Gastroesophageal sphincter (tissue), 4 donors: Measurements from ENCODE around the gene C2CD2. TPM values are rescaled to one million over a fixed set of nuclear protein-coding genes. Genes with fewer than 3 reads are reported as not detected.
"Not testable (repeated sequence)": the region's sequence is repeated elsewhere in the genome, so short reads cannot be mapped to it uniquely, and the experiment has no call there.

Source experiments
- ATAC-seq: fragments of 150-250 bp; one replicate; pipeline ENCODE4 v1.9.1; 2016; ENCODE audit warnings: mild to moderate bottlenecking, moderate library complexity
- H3K27ac ChIP-seq, 4 donors: fragments of 200-600 bp; sonication (generic) in 3 of 4; 1 replicate in 3 of 4; 2 replicates in 1 of 4; pipeline ENCODE4 v1.5.1; 2016 to 2019
- H3K27me3 ChIP-seq: fragments of 200-600 bp; sonication (generic); one replicate; pipeline ENCODE4 v1.5.1; 2019
- H3K36me3 ChIP-seq, 2 donors: fragments of 200-600 bp; sonication (generic); one replicate each; pipeline ENCODE4 v1.5.1; 2019; ENCODE audit warnings: control low read depth in 1 of 2
- H3K4me1 ChIP-seq, 3 donors: fragments of 200-600 bp; sonication (generic); 1 replicate in 2 of 3; 2 replicates in 1 of 3; pipeline ENCODE4 v1.5.1; 2016 to 2019; ENCODE audit warnings: control low read depth in 2 of 3
- H3K4me3 ChIP-seq, 2 donors: fragments of 200-600 bp; sonication (generic); one replicate each; pipeline ENCODE4 v1.5.1; 2019; ENCODE audit warnings: mild to moderate bottlenecking in 1 of 2, moderate library complexity in 1 of 2
- H3K9me3 ChIP-seq, 3 donors: fragments of 200-600 bp; sonication (generic); one replicate each; pipeline ENCODE4 v1.5.1; 2017 to 2019; ENCODE audit warnings: control low read depth in 2 of 3
- EP300 ChIP-seq: sonication (generic); formaldehyde crosslinking; IDR thresholded peaks from one replicate; pipeline ENCODE4 v1.6.1; 2017; ENCODE audit warnings: antibody characterized with exemption, mild to moderate bottlenecking
- POLR2A ChIP-seq, 2 donors: fragments of 450-650 bp; IDR thresholded peaks; one replicate each; pipeline ENCODE4 v1.6.1; 2017; ENCODE audit warnings: antibody characterized with exemption in 2 of 2, mild to moderate bottlenecking in 2 of 2, moderate library complexity in 1 of 2
- POLR2AphosphoS5 ChIP-seq: sonication (generic); formaldehyde crosslinking; IDR thresholded peaks from one replicate; pipeline ENCODE4 v1.6.1; 2017; ENCODE audit warnings: antibody characterized with exemption
- WGBS, 2 donors: methylation state at CpG; one replicate each; pipeline ENCODE4 v1.1.5; 2018; ENCODE audit warnings: low coverage in 1 of 2; 5-methylcytosine and 5-hydroxymethylcytosine counted together
- total RNA-seq, 4 donors: library from RNA; depleted of rRNA; stranded (reverse); fragments of >200 nt; gene quantifications; one replicate each; pipeline ENCODE4 v1.1.0, GENCODE V29; 2016
- TF ChIP-seq, protein P1 (sequence below), 4 experiments: fragments of 200-600 bp in 2 of 4; fragments of 450-650 bp in 2 of 4; sonication (generic) in 1 of 4; IDR thresholded peaks; one replicate each; pipeline ENCODE4 v1.5.1; 2017 to 2019; ENCODE audit warnings: antibody characterized with exemption in 4 of 4, mild to moderate bottlenecking in 2 of 4, moderate library complexity in 2 of 4

Gene C2CD2
- total RNA-seq, 4 donors from 2014 or later, result 15.6 to 38.9 (median 18.7) TPM

DNA sequence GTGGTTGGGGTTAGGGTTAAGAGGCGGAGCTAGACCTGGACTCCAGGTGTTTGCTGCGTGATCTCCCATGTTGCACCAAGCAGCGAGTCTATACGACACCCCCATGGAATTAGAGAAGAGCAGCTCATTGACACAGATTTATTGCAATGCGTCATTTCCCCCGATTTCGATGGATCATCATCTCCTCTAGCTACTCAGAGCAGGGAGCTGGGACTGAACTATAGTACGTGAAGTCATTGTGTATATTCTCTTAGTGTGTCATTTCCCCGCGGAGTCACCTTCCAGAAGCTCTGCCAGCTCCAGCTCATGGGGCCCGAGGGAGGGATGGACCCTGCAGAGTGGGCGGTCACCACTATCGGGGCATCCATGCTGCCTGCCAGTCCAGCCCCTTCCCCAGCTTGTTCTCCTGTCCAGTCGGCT, 7.5 kb upstream of the C2CD2 start:
- Histone ChIP-seq H3K27me3 (peaks cover 9% of the 10 kb centered on the region), H3K9me3 (no peaks in the 10 kb centered on the region), H3K27ac (no peak overlapping the region), H3K4me1 (peaks cover 0 to 21% (median 9%) of the 10 kb centered on the region in 3 donors), H3K36me3 (no peaks in the 10 kb centered on the region), H3K4me3 (no peak overlapping the region)
- WGBS, 2 donors, result 74 to 95% methylated on average over 4 to 14 of the region's 14 CpGs
- no peak for TF ChIP-seq EP300
- TF ChIP-seq POLR2A (IDR thresholded peaks at IDR 0.05), result no peak
- TF ChIP-seq, protein P1, sequence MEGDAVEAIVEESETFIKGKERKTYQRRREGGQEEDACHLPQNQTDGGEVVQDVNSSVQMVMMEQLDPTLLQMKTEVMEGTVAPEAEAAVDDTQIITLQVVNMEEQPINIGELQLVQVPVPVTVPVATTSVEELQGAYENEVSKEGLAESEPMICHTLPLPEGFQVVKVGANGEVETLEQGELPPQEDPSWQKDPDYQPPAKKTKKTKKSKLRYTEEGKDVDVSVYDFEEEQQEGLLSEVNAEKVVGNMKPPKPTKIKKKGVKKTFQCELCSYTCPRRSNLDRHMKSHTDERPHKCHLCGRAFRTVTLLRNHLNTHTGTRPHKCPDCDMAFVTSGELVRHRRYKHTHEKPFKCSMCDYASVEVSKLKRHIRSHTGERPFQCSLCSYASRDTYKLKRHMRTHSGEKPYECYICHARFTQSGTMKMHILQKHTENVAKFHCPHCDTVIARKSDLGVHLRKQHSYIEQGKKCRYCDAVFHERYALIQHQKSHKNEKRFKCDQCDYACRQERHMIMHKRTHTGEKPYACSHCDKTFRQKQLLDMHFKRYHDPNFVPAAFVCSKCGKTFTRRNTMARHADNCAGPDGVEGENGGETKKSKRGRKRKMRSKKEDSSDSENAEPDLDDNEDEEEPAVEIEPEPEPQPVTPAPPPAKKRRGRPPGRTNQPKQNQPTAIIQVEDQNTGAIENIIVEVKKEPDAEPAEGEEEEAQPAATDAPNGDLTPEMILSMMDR (IDR thresholded peaks at IDR 0.05), result no peak
- no peak for TF ChIP-seq POLR2AphosphoS5
- no peak for ATAC-seq

DNA sequence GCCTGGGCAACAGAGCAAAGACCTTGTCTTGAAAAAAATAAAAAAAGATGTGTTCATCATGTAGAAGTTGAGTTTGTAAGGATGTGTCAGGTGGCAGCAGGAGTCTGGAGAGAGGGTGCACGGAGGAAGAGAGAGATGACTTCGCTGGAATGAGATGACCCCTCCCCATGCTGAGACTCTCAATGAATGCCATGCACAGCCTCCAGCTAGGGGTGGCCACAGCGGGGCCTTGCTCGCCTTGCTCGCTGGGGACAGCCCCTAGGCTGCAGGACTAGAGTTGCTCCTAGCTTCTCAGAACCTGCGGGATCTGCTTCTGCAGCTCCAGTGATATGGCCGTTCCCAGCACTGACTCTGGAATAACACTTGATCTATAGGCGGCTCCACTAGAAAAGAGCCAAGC, 6.6 kb upstream of the C2CD2 start:
- Histone ChIP-seq H3K4me3 (no peak overlapping the region), H3K27me3 (peaks cover 9% of the 10 kb centered on the region), H3K9me3 (no peaks in the 10 kb centered on the region), H3K36me3 (no peaks in the 10 kb centered on the region), H3K27ac (no peak overlapping the region), H3K4me1 (peaks cover 0 to 21% (median 9%) of the 10 kb centered on the region in 3 donors)
- 87 to 93% methylated on average over 3 to 5 of the region's 8 CpGs for WGBS, 2 donors
- no peak for ATAC-seq
- TF ChIP-seq, protein P1 (IDR thresholded peaks at IDR 0.05), result no peak
- TF ChIP-seq EP300 (no peak), POLR2AphosphoS5 (no peak), POLR2A (IDR thresholded peaks at IDR 0.05) (no peak)

DNA sequence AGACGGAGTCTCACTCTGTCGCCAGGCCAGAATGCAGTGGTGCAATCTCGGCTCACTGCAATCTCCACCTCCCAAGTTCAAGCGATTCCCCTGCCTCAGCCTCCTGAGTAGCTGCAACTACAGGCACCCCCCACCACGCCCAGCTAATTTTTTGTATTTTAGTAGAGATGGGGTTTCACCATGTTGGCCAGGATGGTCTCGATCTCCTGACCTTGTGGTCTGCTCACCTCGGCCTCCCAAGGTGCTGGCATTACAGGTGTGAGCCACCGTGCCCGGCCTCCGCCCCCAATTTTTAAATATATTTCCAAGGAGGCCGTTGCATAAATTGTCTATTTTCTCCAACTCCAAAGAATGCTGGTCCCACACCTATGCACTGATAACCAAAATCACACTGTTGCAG, 5.9 kb upstream of the C2CD2 start:
- not testable (repeated sequence) for ATAC-seq, H3K4me3 ChIP-seq, H3K9me3 ChIP-seq, H3K27me3 ChIP-seq, H3K27ac ChIP-seq, H3K36me3 ChIP-seq
- 94 to 100% methylated on average over 6 to 8 of the region's 11 CpGs for WGBS, 2 donors
- peaks cover 0 to 21% (median 9%) of the 10 kb centered on the region in 3 donors for H3K4me1 ChIP-seq

DNA sequence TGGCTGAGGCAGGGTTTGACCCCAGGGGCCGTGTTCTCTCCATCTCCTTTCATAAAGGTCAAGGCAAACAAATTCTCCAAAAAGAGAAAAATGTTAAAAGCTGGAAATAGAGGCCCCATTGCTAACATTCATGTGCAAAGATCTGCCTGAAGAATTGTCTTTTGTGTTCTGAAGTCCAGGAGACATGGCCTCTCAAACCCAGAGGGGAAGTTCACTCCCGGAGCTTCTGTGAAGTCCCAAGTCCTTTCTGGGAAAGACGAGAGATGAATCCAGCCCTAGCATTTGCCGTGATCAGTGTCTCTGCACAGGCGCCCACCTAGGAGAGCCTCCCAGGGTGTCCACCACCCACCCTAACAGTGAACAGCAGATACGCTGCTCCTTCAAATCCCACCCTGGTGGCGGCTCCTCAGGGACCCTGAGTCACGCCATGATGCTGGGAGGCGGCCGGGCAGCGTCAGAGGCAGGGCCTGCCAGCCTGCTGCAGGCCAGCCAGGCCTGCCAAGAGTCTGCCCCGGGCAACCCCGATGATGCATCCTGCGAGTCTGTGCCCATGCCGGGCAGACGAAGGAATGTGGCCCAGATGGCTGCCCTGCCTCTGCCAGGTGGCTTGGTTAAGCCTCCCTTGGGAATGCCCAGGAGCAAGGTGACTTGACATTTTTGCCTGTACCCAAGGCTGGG, 5.2 kb upstream of the C2CD2 start:
- H3K27ac ChIP-seq, result peak overlapping the region in 3 of 4 donors; percentile 41 to 74 (median 68)

DNA sequence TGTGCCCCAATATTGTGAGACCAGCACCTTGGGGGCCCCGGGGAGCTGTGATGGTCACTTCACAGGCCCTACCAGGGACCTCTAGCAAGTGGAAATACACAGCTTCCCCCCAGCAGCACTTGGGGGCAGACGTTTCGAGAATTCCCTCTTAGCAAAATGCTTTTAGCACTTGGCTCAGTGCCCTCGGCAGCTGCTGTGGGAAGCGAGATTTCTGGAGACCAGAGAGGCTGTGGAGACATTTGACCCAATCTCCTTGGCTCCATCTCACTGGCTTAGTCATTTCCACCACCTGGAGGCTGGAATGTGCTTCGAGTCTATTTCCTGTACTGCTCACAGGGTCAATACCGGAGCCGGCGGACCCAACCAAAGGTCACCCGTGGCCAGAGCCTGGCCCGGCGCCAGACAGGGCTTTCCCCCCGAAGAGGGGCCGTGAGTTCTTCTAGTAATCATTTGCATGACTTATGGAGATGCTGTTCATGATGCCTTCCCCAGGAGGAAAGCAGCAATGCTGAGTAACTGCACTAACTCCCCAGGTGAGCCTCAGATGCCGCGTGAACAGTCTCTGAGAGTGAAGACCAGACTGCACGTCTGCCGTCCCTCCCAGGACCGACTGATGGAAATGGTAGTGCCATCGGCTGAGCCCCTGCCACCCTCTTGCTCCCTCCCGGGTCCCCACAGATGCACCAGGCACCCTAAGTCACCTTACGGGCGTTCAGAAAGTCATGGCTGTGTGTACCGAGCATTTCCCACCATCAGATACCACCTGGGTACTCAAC, 4.4 kb upstream of the C2CD2 start:
- TF ChIP-seq POLR2A (IDR thresholded peaks at IDR 0.05), result no peak
- TF ChIP-seq POLR2AphosphoS5, result peak; percentile 85
- TF ChIP-seq EP300, result no peak
- TF ChIP-seq, protein P1 (IDR thresholded peaks at IDR 0.05), result peak in 3 of 4 experiments; percentile 40 to 52 (median 43)
- H3K36me3 ChIP-seq, result no peaks in the 10 kb centered on the region
- H3K9me3 ChIP-seq, result no peaks in the 10 kb centered on the region
- H3K27me3 ChIP-seq, result peaks cover 9% of the 10 kb centered on the region
- H3K4me3 ChIP-seq, result no peak overlapping the region
- H3K4me1 ChIP-seq, result peaks cover 0 to 28% (median 9%) of the 10 kb centered on the region in 3 donors
- ATAC-seq, result peak; percentile 59
- 21 to 33% methylated on average over 4 to 9 of the region's 24 CpGs for WGBS, 2 donors
- H3K27ac ChIP-seq, result peak overlapping the region in 3 of 4 donors; percentile 41 to 74 (median 68)

More for the DNA sequence above, 5.2 kb upstream of the C2CD2 start:
- no peak for ATAC-seq
- peaks cover 9% of the 10 kb centered on the region for H3K27me3 ChIP-seq
- TF ChIP-seq, protein P1 (IDR thresholded peaks at IDR 0.05), result no peak
- peak; percentile 62 for TF ChIP-seq POLR2AphosphoS5
- H3K4me1 ChIP-seq, result peaks cover 0 to 25% (median 9%) of the 10 kb centered on the region in 3 donors
- whole genome bisulfite sequencing, 2 donors, result 67 to 100% methylated on average over 1 of the region's 16 CpGs
- no peak overlapping the region for H3K4me3 ChIP-seq
- no peaks in the 10 kb centered on the region for H3K36me3 ChIP-seq
- no peaks in the 10 kb centered on the region for H3K9me3 ChIP-seq
